Stimulated activated CD8-positive, alpha-beta memory T cell treated with anti-CD3 and anti-CD28 coated beads, Interleukin-2, amount 100 ng/mL, for 1 hour (primary cell): ENCODE measurements around the gene PPP2R3B.
"Not testable (repeated sequence)": the region's sequence is repeated elsewhere in the genome, so short reads cannot be mapped to it uniquely, and the experiment has no call there.

ENCODE experiments used
- DNase-seq, 2 donors: peaks; one replicate each; pipeline ENCODE4 v3.0.0-alpha.2; 2020; ENCODE audit warnings: low read depth in 2 of 2

PPP2R3B gene

GRCh38 chrX:353566-354535, 32.9 kb downstream of the PPP2R3B start:
- DNase-seq, result no peak

GRCh38 chrX:352582-353314, 34.0 kb downstream of the PPP2R3B start:
- DNase-seq, result no peak

- no peak for DNase-seq
These were observed 34.5 kb downstream of the PPP2R3B start for GRCh38 chrX:352181-352580.

- no peak for DNase-seq
These were observed 35.0 kb downstream of the PPP2R3B start for GRCh38 chrX:351736-352135.

GRCh38 chrX:351324-351641, 35.4 kb downstream of the PPP2R3B start:
- DNase-seq, result not testable (repeated sequence)

- no peak for DNase-seq
These were observed 36.0 kb downstream of the PPP2R3B start for GRCh38 chrX:350534-351323.

GRCh38 chrX:350148-350533, 36.6 kb downstream of the PPP2R3B start:
- DNase-seq, result no peak

- no peak for DNase-seq
These were observed 37.0 kb downstream of the PPP2R3B start for GRCh38 chrX:349702-350101.

- DNase-seq, result no peak
These were observed 37.5 kb downstream of the PPP2R3B start for GRCh38 chrX:349196-349595.

GRCh38 chrX:348461-349117, 38.1 kb downstream of the PPP2R3B start:
- DNase-seq, result no peak

- DNase-seq, result no peak
These were observed 39.2 kb downstream of the PPP2R3B start for GRCh38 chrX:347351-348117.

- DNase-seq, result no peak
These were observed 40.5 kb downstream of the PPP2R3B start for GRCh38 chrX:346034-346813.

- DNase-seq, result no peak
These were observed 41.4 kb downstream of the PPP2R3B start for GRCh38 chrX:345020-345925.

GRCh38 chrX:344371-344901, 42.3 kb downstream of the PPP2R3B start:
- DNase-seq, result no peak

GRCh38 chrX:341541-342101, 45.1 kb downstream of the PPP2R3B start:
- DNase-seq, result no peak

GRCh38 chrX:340641-341423, 45.9 kb downstream of the PPP2R3B start:
- DNase-seq, result no peak

- no peak for DNase-seq
These were observed 46.6 kb downstream of the PPP2R3B start for GRCh38 chrX:340121-340520.
